NCI-H345 treated with DMSO at 0.1 percent for 48 hours (cell line): ENCODE results near the gene PLA2G4E.

Experiments used
- DNase-seq: peaks from one replicate; lab custom pipeline; 2025; ENCODE audit not compliant: unreplicated experiment; lab: John Stamatoyannopoulos, UW

Gene PLA2G4E

GRCh38 chr15:42024303-42024702, 3.5 kb upstream of the PLA2G4E start:
- DNase-seq = no peak

GRCh38 chr15:42021593-42021992, 751 bp upstream of the PLA2G4E start:
- no peak for DNase-seq

GRCh38 chr15:42018306-42019224, 2.3 kb downstream of the PLA2G4E start:
- DNase-seq = no peak

- no peak for DNase-seq
Measured at GRCh38 chr15:42016971-42017370, 3.9 kb downstream of the PLA2G4E start.

GRCh38 chr15:42014406-42014805, 6.4 kb downstream of the PLA2G4E start:
- no peak for DNase-seq

- no peak for DNase-seq
Measured at GRCh38 chr15:42012928-42013482, 7.8 kb downstream of the PLA2G4E start.

GRCh38 chr15:42012241-42012640, 8.6 kb downstream of the PLA2G4E start:
- DNase-seq = no peak

GRCh38 chr15:42011074-42011473, 9.8 kb downstream of the PLA2G4E start:
- no peak for DNase-seq

GRCh38 chr15:42010434-42010833, 10.4 kb downstream of the PLA2G4E start:
- no peak for DNase-seq

GRCh38 chr15:42009474-42009873, 11.4 kb downstream of the PLA2G4E start:
- DNase-seq = no peak

GRCh38 chr15:42009022-42009421, 11.8 kb downstream of the PLA2G4E start:
- no peak for DNase-seq

GRCh38 chr15:42007386-42007785, 13.5 kb downstream of the PLA2G4E start:
- no peak for DNase-seq

GRCh38 chr15:42002333-42002732, 18.5 kb downstream of the PLA2G4E start:
- DNase-seq = no peak

GRCh38 chr15:42001236-42001635, 19.6 kb downstream of the PLA2G4E start:
- no peak for DNase-seq

GRCh38 chr15:41999290-42000285, 21.3 kb downstream of the PLA2G4E start:
- DNase-seq = no peak

GRCh38 chr15:41997845-41998244, 23.0 kb downstream of the PLA2G4E start:
- no peak for DNase-seq

- DNase-seq = no peak
Measured at GRCh38 chr15:41996921-41997592, 23.8 kb downstream of the PLA2G4E start.

- no peak for DNase-seq
Measured at GRCh38 chr15:41996376-41996775, 24.5 kb downstream of the PLA2G4E start.

GRCh38 chr15:41995476-41995855, 25.4 kb downstream of the PLA2G4E start:
- no peak for DNase-seq

GRCh38 chr15:41994772-41995475, 25.9 kb downstream of the PLA2G4E start:
- DNase-seq = no peak
